Activated CD8-positive, alpha-beta T cell treated with anti-CD3 and anti-CD28 coated beads, Interleukin-2, amount 10 ng/mL, durations not matched to agents 7 days and 5 days (primary cell): ENCODE measurements around the gene MEP1B. TPM values are rescaled to one million over a fixed set of nuclear protein-coding genes. Genes with fewer than 3 reads are reported as not detected.
"Not testable (repeated sequence)": the region's sequence is repeated elsewhere in the genome, so short reads cannot be mapped to it uniquely, and the experiment has no call there.

Experiments used
- ATAC-seq: fragments of 150-1000 bp; cut with Tn5 transposase; one replicate; pipeline ENCODE4 v1.10.0; 2021; ENCODE audit warnings: moderate library complexity
- CTCF ChIA-PET: fragments of 350-600 bp; sonication (Branson Sonifier 250); formaldehyde crosslinking; loops from one replicate; lab custom pipeline; 2021; ENCODE audit warnings: antibody characterized with exemption; lab: Charles Lee
- POLR2A ChIA-PET: fragments of 350-600 bp; sonication (Branson Sonifier 250); formaldehyde crosslinking; loops from one replicate; lab custom pipeline; 2021; ENCODE audit warnings: antibody characterized with exemption; lab: Charles Lee
- DNase-seq: peaks from one replicate; pipeline ENCODE4 v3.0.0-alpha.2; 2020
- H3K27ac Mint-ChIP-seq: one replicate; pipeline ENCODE4 v1.8.0; 2021; ENCODE audit warnings: mild to moderate bottlenecking, mixed read lengths
- H3K27me3 Mint-ChIP-seq: one replicate; pipeline ENCODE4 v1.8.0; 2021; ENCODE audit warnings: low read depth, mixed read lengths
- H3K36me3 Mint-ChIP-seq: one replicate; pipeline ENCODE4 v1.8.0; 2021; ENCODE audit warnings: low read depth, mixed read lengths
- H3K4me1 Mint-ChIP-seq: one replicate; pipeline ENCODE4 v1.8.0; 2021; ENCODE audit warnings: low read depth, mixed read lengths
- H3K4me3 Mint-ChIP-seq: one replicate; pipeline ENCODE4 v1.8.0; 2021; ENCODE audit warnings: mild to moderate bottlenecking, mixed read lengths
- H3K9me3 Mint-ChIP-seq: one replicate; pipeline ENCODE4 v1.8.0; 2022; ENCODE audit warnings: mixed read lengths; ENCODE audit not compliant: insufficient read depth
- total RNA-seq, 2 experiments: library from RNA; stranded (reverse); gene quantifications; one replicate each; pipeline ENCODE4 v1.2.3, GENCODE V29; 2021

MEP1B gene
- total RNA-seq = not detected

DNA sequence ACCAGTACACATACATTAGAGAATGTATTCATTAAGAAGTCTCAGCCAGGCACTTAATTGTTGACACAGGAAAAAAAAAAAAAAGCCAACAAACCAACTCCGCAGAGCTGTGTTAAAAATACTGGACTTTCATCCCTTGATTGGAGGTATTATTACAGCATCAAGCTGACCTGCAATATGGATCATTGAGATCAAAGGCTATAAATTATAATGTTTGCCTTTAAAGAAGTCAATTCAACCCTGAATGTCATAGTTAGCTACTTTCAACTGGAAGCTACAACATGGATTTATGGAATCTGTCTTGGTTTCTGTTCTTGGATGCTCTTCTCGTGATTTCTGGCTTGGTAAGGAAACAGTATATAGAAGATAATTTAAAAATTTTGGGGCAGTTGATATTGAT, at the start of gene MEP1B:
Gene MEP1B (plus strand): TSS at position 250 of the 400 bp plus-strand sequence. CDS start 32 bp downstream, at position 282.
- H3K4me3 Mint-ChIP-seq = no peak within 1 kb of the TSS
- no peak within 1 kb of the TSS for H3K27ac Mint-ChIP-seq
- ChIA-PET POLR2A (no interaction called here), CTCF (no interaction called here)
- ATAC-seq = no peak
- H3K27me3 Mint-ChIP-seq = no peaks in the 10 kb centered on the region
- H3K4me1 Mint-ChIP-seq = no peaks in the 10 kb centered on the region
- no peaks in the 10 kb centered on the region for H3K9me3 Mint-ChIP-seq
- DNase-seq = no peak
- H3K36me3 Mint-ChIP-seq = no peaks in the 10 kb centered on the region

DNA sequence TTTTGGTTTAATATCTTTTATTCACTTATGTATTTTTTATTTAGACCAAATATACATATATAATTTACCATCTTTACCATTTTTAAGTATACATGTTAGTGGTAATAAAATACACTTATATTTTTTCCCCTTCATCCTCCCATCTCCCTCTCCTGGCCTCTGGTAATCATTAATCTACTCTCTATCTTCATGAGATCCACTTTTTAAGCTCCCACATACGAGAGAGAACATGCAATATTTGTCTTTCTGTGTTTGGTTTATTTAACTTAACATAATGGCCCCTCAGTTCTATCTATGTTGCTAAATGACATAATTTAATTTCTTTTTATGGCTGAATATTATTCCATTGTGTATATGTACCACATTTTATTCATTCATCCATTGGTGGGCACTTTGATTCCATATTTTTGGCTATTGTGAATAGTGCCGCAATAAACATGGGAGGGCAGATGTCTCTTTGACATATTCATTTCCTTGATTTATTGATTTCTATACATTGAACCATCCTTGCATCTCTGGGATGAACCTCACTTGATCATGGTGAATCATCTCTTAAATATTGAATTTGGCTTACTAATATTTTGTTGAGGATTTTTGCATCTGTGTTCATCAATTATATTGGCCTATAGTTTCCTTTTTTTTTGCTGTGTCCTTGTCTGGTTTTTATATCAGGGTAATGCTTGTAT, 41.5 kb upstream of the MEP1B start:
- Mint-ChIP-seq H3K4me1 (peaks cover 9% of the 10 kb centered on the region), H3K27ac (no peak overlapping the region), H3K27me3 (peaks cover 9% of the 10 kb centered on the region), H3K4me3 (no peak overlapping the region), H3K36me3 (no peaks in the 10 kb centered on the region), H3K9me3 (no peaks in the 10 kb centered on the region)
- CTCF ChIA-PET = interaction anchor here (1.0 kb wide), 2 partner anchors 10 to 322 kb away, joined by 3 to 4 read pairs; partner anchors contain the start of gene GAREM1
- POLR2A ChIA-PET = no interaction called here
- DNase-seq (no peak), ATAC-seq (no peak)

DNA sequence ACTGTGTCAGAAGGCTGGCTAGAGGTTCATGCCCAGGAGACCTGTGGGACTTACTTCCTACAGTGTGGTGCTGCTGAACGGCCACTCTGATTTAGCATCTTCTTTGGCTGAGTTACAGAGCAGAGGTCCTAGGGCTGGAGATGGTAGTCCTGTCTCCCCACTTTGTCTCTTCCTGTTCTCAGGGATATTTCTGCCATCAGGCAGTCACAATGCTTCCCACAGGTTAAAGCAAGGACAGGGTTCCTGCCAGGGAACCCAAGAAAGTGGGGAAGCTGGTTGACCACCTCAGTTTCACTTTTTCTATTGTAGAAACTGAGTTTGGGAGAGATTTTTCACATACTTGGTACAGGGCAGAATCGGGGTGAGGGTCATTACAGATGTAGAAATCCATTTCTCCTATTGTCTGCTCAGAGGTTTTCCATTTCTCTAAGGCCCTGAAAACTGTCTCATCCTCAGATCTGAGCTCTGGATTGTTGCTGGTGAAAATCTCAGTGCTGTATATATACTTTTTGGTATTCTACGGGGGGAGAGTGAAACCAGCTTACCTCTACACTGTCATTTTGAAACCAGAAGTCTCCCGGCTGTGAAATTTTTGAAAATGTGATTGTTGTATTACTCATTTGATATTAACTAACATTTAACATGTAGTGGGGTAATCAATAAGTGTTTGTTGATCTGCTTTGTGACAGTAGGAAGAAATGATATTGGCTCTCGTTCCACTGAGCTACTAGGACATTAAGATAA, 37.0 kb upstream of the MEP1B start:
- ChIA-PET POLR2A (interaction anchor here (0.7 kb wide), 1 partner anchor 20 kb away, joined by 3 read pairs; no protein-coding TSS in a partner anchor), CTCF (interaction anchor here (0.8 to 1.0 kb wide), 3 partner anchors 14 to 399 kb away, joined by 3 read pairs; no protein-coding TSS in a partner anchor)
- ATAC-seq (no peak), DNase-seq (no peak)
- Mint-ChIP-seq H3K27ac (no peak overlapping the region), H3K4me1 (peaks cover 14% of the 10 kb centered on the region), H3K4me3 (no peak overlapping the region), H3K36me3 (peaks cover 2% of the 10 kb centered on the region), H3K27me3 (peaks cover 12% of the 10 kb centered on the region), H3K9me3 (no peaks in the 10 kb centered on the region)

DNA sequence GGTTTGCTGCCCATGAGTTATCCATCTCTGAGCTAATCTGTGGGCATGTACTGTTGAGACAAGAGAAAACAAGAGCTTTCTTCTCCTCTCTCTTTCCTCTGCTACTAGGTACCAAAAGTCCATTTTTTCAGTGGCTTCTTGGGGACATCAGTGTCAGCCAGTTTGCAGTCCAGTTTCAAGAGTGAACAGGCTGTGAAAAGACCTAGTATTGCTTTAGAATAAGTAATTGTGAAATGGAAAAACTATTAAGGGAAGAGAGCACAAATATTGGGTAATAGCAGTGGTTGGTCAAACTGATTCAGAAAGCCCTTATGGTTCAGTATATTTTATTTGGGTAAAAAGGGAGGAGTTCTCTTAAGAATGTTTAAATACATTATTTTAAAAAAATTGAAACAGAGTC, 33.0 kb upstream of the MEP1B start:
- CTCF ChIA-PET = interaction anchor here (1.1 to 6.0 kb wide), 9 partner anchors 17 to 401 kb away, joined by 3 to 68 read pairs (median 7); partner anchors contain the start of genes GAREM1 and TRAPPC8
- POLR2A ChIA-PET = interaction anchor here (1.7 kb wide), 1 partner anchor 138 kb away, joined by 5 read pairs; the partner anchor contains the start of gene RNF125
- Mint-ChIP-seq H3K27ac (no peak overlapping the region), H3K9me3 (no peaks in the 10 kb centered on the region), H3K4me3 (no peak overlapping the region), H3K36me3 (peaks cover 2% of the 10 kb centered on the region), H3K4me1 (peaks cover 19% of the 10 kb centered on the region), H3K27me3 (peaks cover 7% of the 10 kb centered on the region)
- ATAC-seq (no peak), DNase-seq (no peak)

DNA sequence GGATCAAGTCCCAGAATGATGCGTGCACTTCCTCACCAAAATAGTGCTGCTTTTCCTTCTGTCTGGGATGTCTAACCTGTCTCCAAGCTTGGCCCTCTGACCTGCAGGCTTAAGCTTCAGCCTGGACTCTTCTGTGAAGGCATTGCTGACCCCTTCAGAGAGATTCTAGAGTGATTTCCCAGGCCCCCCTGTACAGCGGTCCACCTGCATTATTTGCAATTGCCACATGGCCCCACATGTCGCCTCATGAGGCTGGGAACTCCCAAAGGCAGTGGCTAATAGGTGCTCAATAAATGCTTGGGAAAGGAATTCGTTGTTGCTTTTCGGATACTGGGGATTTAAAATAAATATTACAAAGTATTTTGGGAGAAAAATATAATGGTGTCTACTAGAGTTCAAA, 32.3 kb upstream of the MEP1B start:
- H3K36me3 Mint-ChIP-seq = peaks cover 2% of the 10 kb centered on the region
- H3K4me3 Mint-ChIP-seq = no peak overlapping the region
- CTCF ChIA-PET = interaction anchor here (0.6 to 6.0 kb wide), 32 partner anchors 9 to 438 kb away, joined by 3 to 68 read pairs (median 3); partner anchors contain the start of genes GAREM1 and TRAPPC8
- H3K27me3 Mint-ChIP-seq = peaks cover 5% of the 10 kb centered on the region
- H3K4me1 Mint-ChIP-seq = peaks cover 17% of the 10 kb centered on the region
- no peak overlapping the region for H3K27ac Mint-ChIP-seq
- H3K9me3 Mint-ChIP-seq = no peaks in the 10 kb centered on the region
- no peak for ATAC-seq
- POLR2A ChIA-PET = interaction anchor here (1.7 kb wide), 1 partner anchor 139 kb away, joined by 5 read pairs; the partner anchor contains the start of gene RNF125
- DNase-seq = no peak

DNA sequence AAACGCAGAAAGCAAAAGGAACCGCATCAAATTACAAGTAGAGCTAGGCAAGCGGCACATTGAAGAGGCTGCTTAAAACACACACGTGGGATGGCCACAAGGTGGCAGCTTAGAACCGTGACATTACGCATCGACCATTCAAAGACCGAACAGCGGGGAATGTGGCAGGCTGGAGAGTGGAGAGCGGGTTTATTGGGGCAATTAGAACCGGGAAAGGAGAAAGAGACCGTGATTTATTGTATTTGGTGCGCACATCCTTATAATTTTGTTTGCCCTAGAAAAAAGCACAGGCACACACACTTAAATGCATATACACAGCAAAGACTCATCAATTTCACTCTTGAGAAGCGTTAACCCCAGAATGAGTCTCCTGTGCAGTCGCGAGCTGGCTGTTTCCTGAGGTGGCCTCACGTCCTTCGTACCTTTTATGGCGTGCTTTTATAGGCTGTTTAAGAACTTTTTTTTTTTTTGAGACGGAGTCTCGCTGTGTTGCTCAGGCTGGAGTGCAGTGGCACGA, 31.7 kb upstream of the MEP1B start:
- CTCF ChIA-PET = interaction anchor here (0.5 to 6.0 kb wide), 35 partner anchors 8 to 438 kb away, joined by 3 to 68 read pairs (median 3); partner anchors contain the start of genes GAREM1 and TRAPPC8
- peak overlapping the region; percentile 42 for H3K4me3 Mint-ChIP-seq
- H3K27me3 Mint-ChIP-seq = peaks cover 5% of the 10 kb centered on the region
- H3K4me1 Mint-ChIP-seq = peaks cover 11% of the 10 kb centered on the region
- peak overlapping the region; percentile 26 for H3K27ac Mint-ChIP-seq
- POLR2A ChIA-PET = interaction anchor here (1.7 kb wide), 1 partner anchor 139 kb away, joined by 5 read pairs; the partner anchor contains the start of gene RNF125
- ATAC-seq = peak; percentile 97
- H3K36me3 Mint-ChIP-seq = peaks cover 2% of the 10 kb centered on the region
- H3K9me3 Mint-ChIP-seq = no peaks in the 10 kb centered on the region
- peak; percentile 82 for DNase-seq

DNA sequence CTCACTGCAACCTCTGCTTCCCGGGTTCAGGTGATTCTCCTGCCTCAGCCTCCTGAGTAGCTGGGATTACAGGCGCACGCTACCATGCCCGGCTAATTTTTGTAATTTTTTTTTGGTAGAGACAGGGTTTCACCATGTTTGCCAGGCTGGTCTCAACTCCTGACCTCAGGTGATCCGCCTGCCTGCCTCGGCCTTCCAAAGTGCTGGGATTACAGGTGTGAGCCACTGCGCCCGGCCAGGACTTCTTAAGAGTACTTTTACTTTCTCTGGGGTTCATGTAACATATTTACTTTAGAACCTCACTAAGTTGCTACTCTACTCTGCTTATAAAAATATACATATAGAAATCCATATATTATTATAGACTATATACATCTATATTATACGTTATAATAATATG, 31.2 kb upstream of the MEP1B start:
- ChIA-PET POLR2A (interaction anchor here (1.7 kb wide), 1 partner anchor 140 kb away, joined by 5 read pairs; the partner anchor contains the start of gene RNF125), CTCF (interaction anchor here (0.5 to 6.0 kb wide), 20 partner anchors 8 to 437 kb away, joined by 3 to 68 read pairs (median 4); partner anchors contain the start of genes GAREM1 and TRAPPC8)
- not testable (repeated sequence) for H3K27ac Mint-ChIP-seq, H3K27me3 Mint-ChIP-seq, ATAC-seq, DNase-seq, H3K4me1 Mint-ChIP-seq, H3K9me3 Mint-ChIP-seq, H3K36me3 Mint-ChIP-seq
- peak overlapping the region; percentile 42 for H3K4me3 Mint-ChIP-seq

DNA sequence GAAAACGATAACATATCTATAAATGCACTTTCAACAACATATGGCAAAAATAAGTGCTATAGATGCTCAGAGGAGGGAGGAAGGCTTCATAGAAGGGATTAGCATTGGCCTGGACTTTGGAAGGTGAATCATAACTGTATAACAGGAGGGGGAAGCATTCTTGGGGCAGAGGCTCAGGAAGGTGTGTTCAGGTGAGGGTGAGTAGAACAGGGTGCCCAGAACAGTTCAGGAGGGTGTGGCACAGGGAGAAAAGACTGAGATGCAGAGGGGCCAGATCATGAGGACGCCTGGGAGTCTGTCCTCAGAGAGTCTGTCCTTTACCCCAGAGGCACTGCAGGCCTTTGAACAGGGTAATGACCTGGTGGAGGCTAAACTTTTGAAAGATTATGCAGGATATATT, 29.3 kb upstream of the MEP1B start:
- no peak overlapping the region for H3K4me3 Mint-ChIP-seq
- peaks cover 9% of the 10 kb centered on the region for H3K4me1 Mint-ChIP-seq
- ATAC-seq (no peak), DNase-seq (no peak)
- no peak overlapping the region for H3K27ac Mint-ChIP-seq
- no peaks in the 10 kb centered on the region for H3K9me3 Mint-ChIP-seq
- POLR2A ChIA-PET = no interaction called here
- CTCF ChIA-PET = interaction anchor here (1.2 to 6.0 kb wide), 2 partner anchors 136 to 392 kb away, joined by 3 to 68 read pairs; no protein-coding TSS in a partner anchor
- H3K27me3 Mint-ChIP-seq = peaks cover 5% of the 10 kb centered on the region
- no peaks in the 10 kb centered on the region for H3K36me3 Mint-ChIP-seq

DNA sequence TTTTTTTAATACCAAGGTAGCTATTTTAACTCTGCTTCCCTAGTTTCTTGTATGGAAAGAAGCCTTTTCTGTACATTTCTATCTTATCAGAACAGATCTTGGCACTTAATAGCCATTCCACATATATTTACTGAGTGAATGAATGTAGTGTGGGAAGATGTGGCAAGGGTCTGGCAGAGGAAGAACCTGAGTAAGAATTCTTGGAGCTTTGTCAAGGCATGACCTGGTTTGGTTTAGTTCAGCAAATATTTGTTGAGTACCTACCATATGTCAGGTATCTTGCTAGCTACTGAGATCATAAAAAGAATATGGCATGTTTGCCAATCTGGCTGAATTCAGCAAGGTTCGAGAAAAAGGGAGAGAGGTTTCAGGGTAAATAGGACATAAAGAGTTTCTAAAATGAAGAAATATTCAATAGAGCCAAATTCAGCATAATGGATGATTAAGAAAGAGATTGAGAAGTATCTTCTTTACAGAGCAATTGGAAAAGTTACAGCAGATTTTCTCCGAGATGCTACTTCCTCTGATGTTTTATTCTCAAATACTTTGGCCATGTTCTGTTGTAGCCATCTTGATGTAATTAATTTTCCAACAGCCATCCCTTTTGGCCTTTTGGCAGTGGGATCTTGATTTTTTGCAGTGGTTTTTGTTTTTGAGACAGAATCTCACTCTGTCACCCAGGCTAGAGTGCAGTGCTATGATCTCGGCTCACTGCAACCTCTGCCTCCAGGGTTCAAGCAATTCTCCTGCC, 21.7 kb upstream of the MEP1B start:
- POLR2A ChIA-PET = no interaction called here
- Mint-ChIP-seq H3K36me3 (no peaks in the 10 kb centered on the region), H3K27ac (no peak overlapping the region), H3K4me1 (no peaks in the 10 kb centered on the region), H3K9me3 (no peaks in the 10 kb centered on the region), H3K4me3 (no peak overlapping the region), H3K27me3 (peaks cover 3% of the 10 kb centered on the region)
- ATAC-seq = no peak
- no peak for DNase-seq
- CTCF ChIA-PET = interaction anchor here (0.9 kb wide), 1 partner anchor 10 kb away, joined by 4 read pairs; no protein-coding TSS in a partner anchor

DNA sequence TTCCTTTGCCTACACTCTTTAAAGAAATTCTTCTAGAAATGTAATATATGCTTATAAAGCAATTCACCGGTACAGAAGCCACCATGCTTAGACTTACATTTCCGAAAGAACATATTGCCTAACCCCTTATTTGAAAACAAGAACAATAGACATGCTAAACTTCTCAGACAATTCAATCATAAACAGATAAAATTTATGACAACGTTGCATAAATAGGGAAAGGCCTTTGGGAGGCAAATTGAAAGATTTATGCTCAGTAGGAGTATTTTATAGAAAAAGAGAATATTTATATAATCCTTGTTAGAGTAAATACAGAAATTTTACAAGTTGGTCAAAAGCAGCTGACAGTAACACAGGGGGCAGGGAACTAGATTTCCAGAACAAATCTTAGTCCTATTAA, 16.2 kb upstream of the MEP1B start:
- ATAC-seq = no peak
- no peak overlapping the region for H3K4me3 Mint-ChIP-seq
- H3K27ac Mint-ChIP-seq = no peak overlapping the region
- peaks cover 3% of the 10 kb centered on the region for H3K27me3 Mint-ChIP-seq
- POLR2A ChIA-PET = no interaction called here
- H3K4me1 Mint-ChIP-seq = no peaks in the 10 kb centered on the region
- CTCF ChIA-PET = no interaction called here
- no peaks in the 10 kb centered on the region for H3K36me3 Mint-ChIP-seq
- H3K9me3 Mint-ChIP-seq = no peaks in the 10 kb centered on the region
- DNase-seq = no peak

DNA sequence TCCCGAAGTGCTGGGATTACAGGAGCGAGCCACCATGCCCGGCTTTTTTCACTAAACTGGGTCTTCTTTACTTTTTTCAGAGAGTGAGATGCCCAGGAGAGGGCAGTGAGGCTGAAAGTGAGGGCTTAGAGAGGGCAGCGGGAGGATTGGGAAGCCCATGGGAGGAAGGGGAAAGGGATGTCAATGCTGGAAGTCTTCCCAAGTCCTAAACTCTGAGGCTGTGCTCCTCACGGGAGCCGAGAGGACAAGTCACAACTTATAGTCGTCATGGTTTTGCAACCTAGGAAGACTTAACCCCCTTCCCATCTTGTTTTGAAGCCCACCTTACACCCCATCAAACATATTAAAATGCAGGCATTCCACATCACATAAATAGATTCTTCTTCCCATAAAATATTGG, 15.1 kb upstream of the MEP1B start:
- peaks cover 3% of the 10 kb centered on the region for H3K27me3 Mint-ChIP-seq
- no peak overlapping the region for H3K4me3 Mint-ChIP-seq
- DNase-seq (no peak), ATAC-seq (no peak)
- H3K36me3 Mint-ChIP-seq = no peaks in the 10 kb centered on the region
- H3K27ac Mint-ChIP-seq = no peak overlapping the region
- POLR2A ChIA-PET = no interaction called here
- CTCF ChIA-PET = interaction anchor here (1.7 kb wide), 1 partner anchor 16 kb away, joined by 3 read pairs; no protein-coding TSS in a partner anchor
- H3K4me1 Mint-ChIP-seq = no peaks in the 10 kb centered on the region
- H3K9me3 Mint-ChIP-seq = no peaks in the 10 kb centered on the region
